Skeletal muscle cell (primary cell): ENCODE data around the gene EYS.
"Not testable (repeated sequence)": the region's sequence is repeated elsewhere in the genome, so short reads cannot be mapped to it uniquely, and the experiment has no call there.

Source experiments
- DNase-seq: peaks from one replicate; pipeline ENCODE4 v3.0.0-alpha.2; 2010; ENCODE audit warnings: low read depth
- H3K4me3 ChIP-seq: 2 replicates; pipeline ENCODE4 v1.5.1; 2011; ENCODE audit warnings: low read depth, mild to moderate bottlenecking, control low read depth, low read length, moderate library complexity

Gene EYS

DNA sequence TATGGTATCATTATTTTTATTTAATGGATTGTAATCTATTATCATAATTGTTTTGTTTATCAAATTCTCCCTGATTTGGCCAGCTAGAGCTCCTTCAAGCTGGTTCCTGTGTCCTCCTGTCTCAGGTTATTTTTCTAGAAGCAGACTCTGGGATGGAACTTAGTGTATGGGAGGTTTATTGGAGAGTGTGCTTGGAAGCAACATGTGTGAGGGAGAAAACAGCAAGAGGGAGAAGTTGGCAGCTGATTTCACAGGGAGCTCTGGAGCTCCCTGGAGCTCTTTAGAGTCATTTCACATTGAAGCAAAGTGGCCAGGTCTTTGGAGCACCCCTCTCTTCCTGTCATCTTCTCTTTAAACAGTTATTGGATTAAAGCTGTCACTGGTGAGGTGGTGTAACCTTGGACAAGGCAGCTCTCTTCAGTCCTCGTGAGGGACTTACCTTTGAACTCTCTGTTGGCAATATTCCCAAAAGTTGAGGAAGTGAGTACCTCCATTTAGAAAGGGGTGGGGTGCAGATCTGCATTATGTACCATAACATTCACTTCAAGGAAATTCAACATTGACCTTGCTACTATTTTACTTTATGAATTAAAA, 1967.8 kb downstream of the EYS start:
- no peak for DNase-seq
- H3K4me3 ChIP-seq, result no peak overlapping the region

DNA sequence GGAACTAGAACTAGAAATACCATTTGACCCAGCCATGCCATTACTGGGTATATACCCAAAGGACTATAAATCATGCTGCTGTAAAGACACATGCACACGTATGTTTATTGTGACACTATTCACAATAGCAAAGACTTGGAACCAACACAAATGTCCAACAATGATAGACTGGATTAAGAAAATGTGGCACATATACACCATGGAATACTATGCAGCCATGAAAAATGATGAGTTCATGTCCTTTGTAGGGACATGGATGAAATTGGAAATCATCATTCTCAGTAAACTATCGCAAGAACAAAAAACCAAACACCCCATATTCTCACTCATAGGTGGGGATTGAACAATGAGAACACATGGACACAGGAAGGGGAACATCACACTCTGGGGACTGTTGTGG, 1968.8 kb downstream of the EYS start:
- not testable (repeated sequence) for DNase-seq, H3K4me3 ChIP-seq

DNA sequence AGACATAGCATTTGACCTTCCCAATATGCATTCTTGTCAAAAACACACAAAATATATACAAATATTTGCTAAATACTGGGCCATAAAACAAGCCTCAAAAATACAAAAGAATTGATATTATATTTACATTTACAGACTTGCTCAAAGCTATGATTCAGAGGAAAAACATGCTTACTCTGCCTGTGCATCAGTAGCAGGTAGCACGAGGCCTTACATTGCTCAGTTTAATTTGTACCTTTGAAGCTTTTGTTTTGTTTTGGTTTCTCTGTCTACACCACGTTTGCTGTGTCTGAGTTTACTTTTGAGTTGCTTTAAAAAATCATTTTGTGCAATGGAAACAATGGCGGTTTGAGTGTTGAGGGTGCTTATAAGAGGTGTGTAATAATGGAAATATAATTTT, 1972.1 kb downstream of the EYS start:
- DNase-seq, result no peak
- no peak overlapping the region for H3K4me3 ChIP-seq

DNA sequence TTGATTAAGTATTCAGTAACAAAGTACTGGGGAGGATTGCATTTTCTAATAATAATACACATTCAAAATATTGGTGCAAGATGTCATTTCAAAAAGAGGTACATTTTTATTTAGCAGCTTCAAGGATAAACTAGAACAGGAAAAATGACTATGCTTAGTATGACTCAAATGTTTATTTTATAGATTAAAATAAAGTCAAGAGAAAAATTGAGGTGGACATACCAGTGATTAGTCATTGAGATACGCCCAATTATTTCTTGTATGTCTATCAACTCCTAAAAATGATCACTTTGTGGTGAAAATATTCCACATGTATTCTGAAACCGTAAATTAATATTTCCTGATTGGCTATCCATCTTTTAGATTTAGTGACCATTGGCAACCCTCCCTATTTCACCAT, 1974.7 kb downstream of the EYS start:
- DNase-seq, result no peak
- no peak overlapping the region for H3K4me3 ChIP-seq

DNA sequence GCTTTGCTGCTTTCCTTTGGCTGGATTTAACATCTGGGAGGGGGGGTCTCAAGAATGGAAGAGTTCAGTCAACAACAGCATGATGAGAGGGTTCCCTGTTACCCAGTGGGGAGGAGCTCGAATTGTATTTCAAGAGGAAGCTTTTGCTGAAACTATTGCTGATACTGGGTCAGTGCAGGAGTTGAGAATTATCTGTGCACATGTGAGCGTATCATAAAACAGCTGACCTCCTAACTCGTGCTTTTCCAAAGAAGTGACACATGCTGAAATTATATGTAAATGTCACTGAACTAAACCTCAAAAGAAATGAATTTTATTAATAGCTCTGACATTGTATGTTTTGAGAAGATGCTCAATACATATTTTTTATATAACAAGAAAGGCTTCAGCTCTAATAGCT, 1975.1 kb downstream of the EYS start:
- no peak overlapping the region for H3K4me3 ChIP-seq
- DNase-seq, result no peak

DNA sequence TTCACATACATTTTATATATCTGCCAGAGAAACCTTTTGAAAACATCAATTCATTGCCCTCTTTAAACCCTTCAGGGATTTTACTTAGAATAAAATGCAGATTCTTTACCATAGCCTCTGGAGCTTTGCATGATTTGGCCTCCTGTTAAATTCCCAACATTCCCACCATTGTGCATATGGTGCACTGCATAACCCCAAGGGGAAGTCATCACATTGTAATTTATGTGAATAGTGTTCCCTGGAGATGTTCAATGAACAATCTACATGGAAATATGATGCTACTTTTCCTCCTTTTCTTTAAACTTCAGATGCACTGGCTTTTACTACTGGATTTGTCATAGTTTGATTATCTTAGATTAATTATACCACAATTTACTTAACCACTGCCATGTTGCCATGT, 1976.7 kb downstream of the EYS start:
- no peak overlapping the region for H3K4me3 ChIP-seq
- DNase-seq, result peak; percentile 33

DNA sequence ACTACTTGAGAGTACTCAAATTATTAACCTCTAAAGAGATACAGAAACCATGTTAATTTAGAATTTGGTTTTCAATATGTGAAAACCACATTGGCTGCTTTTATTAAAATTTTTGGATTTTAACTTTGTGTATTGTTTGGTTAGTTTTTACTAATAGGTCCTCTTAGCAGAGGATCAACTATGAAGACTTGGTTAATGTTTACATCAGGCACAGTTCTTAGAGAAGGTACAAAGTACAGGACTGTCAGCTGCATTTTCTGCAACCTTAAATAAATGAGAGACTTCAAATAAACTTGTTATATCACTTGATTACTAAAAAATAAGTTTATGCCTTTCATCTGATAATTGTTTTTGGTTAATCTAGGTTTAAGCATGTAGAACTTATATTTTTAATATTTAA, 1982.3 kb downstream of the EYS start:
- DNase-seq, result no peak
- no peak overlapping the region for H3K4me3 ChIP-seq

DNA sequence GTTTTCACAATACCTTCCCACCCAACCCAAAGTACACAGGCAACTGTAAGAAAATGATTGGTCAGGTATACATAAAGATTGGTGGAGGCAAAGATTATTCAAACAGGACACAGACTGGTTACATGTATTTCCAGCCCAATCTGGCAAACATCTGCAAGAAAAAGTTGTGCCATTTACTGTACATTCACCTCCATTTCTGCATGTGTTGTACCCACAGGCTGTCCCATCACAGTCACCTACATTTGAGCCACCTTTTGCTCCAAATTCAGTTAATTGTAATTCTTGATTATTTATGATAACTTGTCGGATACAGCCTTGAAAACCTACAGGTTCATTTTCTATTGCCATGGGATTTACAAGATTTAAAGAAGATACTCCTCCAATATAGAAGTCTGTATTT, 1985.8 kb downstream of the EYS start:
- no peak overlapping the region for H3K4me3 ChIP-seq
- DNase-seq, result no peak

DNA sequence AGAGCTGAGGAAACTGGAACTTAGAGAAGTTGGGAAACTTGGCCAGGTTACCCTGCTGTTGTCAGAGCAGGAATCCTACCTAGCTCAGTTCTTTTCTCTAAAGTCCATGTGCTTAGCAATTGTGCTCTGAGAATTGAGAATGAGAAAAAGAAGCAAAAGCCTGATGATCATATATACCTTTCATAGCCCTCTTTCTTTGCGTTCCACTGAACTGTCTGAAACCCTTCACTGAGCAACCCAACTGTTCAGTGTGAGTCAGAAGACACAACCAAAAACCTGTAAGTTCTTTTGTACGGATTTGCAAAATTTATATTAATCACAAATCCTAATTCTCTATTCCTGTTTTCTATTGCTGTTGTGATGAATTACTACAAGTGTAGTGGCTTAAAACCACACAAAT, 1990.9 kb downstream of the EYS start:
- no peak overlapping the region for H3K4me3 ChIP-seq
- DNase-seq, result no peak

DNA sequence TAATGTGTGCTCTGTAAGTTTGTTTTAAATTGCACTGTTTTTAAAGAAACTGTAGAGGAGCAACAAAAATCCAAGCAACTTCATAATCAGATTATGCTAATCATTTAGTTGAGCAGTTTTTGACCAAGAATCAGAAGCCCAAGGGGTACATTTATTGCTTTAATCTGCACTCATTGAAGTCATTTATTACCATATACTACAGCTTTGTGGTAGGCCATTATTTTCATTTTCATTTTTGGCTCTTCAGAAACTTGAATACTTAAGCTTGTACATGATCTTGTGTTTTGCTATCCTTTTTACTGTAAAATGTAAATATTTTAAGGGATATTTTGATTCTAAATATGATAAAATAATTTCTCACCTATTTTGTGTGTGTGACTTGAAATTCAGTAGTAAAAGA, 1992.9 kb downstream of the EYS start:
- no peak for DNase-seq
- no peak overlapping the region for H3K4me3 ChIP-seq

DNA sequence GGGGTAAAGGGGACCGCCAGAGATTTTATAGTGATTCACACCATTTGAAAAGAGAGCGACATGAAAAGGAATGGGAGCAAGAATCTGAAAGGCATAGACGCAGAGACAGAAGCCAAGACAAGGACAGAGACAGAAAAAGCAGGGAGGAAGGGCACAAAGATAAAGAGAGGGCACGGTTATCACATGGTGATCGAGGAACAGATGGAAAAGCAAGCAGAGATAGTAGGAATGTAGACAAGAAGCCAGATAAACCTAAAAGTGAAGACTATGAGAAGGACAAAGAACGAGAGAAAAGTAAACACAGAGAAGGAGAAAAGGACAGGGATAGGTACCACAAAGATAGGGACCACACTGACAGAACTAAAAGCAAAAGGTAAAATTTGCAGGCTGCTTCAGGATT, 1993.7 kb downstream of the EYS start:
- DNase-seq, result no peak

DNA sequence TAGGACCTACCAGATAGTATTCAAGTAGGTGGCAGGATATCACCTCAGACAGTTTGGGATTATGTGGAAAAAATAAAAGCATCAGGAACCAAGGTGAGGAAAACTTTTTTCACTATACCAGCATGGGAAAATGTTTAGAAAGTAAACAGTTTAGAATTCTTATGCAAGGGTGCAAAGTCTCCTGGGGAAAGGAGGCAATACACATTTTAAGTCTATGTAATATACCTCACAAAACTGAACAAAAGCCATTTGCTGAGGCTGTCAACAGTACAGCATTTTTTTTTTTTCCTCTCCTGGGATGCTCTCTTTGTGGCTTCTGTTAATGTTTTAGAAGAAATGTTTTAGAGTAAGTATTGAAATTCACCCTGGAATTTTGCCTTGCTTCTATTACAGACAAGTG, 1997.9 kb downstream of the EYS start:
- no peak overlapping the region for H3K4me3 ChIP-seq
- DNase-seq, result no peak

More for the DNA sequence above, 1993.7 kb downstream of the EYS start:
- no peak overlapping the region for H3K4me3 ChIP-seq

DNA sequence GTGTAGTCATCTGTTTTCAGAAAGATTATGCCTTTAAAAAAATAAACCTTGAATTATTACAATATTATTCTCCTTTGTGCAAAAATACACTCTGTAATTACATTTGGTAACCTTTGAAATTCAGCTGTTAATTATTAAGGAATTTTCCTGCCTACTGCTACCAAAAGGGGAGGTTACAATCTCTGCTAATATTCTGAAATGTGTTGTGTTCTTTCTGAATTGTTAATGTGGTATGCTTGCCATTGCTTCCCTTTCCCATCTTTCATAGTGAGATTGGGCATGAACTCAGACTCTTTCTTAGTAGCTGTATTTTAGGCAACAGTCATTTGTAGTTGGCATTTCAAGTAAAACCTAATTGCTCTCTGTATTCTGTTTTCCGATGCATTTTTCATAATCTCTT, 1998.4 kb downstream of the EYS start:
- DNase-seq, result no peak
- no peak overlapping the region for H3K4me3 ChIP-seq

DNA sequence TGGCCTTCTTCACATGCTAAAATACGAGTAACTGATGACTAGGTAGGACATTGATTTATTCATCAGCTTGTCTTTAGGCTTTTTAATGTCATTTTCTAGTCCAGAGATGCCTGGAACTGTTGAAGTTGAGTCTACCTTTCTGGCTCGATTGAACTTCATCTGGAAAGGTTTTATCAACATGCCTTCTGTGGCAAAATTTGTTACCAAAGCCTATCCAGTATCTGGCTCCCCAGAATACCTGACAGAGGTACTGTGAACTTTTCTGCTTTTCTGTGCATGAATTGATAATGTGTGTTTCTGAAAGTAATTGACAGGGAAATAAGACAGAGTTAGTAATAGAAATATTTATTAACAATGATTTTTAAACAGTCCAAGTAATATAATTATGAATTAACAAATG, 2000.4 kb downstream of the EYS start:
- no peak overlapping the region for H3K4me3 ChIP-seq
- no peak for DNase-seq

DNA sequence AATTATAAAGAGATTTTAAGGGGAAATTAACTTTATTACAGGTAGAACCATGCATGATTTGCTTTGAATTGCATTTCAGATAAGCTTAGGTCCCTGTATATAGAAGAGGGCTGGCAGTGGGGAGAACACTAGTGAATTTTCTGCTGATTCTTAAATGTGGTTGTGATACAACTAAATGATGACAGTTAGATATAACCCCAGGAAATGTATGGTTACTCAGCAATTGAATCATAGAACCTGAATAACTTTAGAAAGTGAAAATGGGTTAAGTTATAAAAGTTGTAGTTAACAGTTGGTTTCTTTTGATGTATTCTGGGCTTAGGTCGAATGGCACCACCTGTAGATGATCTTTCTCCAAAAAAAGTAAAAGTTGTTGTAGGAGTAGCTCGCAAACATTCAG, 2001.3 kb downstream of the EYS start:
- DNase-seq, result no peak
- no peak overlapping the region for H3K4me3 ChIP-seq

DNA sequence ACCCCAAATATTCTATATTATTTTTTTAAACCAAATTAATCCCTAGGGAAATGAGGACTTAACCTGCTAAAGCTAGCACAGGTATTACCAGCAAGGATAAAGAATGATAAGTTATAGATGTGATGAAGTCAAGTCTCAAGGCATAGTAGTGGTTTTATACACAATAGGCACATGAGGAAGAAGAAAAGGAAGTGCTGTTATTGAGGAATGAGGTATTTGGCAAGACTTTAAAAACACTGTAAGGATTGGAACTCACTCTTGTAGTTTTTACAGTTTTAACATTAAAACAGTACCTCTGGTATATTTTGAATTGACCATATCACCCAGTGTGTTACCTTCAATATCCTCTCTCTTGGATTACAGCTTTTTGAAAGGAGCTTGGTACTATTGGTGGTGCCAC, 2016.8 kb downstream of the EYS start:
- DNase-seq, result no peak
- no peak overlapping the region for H3K4me3 ChIP-seq

DNA sequence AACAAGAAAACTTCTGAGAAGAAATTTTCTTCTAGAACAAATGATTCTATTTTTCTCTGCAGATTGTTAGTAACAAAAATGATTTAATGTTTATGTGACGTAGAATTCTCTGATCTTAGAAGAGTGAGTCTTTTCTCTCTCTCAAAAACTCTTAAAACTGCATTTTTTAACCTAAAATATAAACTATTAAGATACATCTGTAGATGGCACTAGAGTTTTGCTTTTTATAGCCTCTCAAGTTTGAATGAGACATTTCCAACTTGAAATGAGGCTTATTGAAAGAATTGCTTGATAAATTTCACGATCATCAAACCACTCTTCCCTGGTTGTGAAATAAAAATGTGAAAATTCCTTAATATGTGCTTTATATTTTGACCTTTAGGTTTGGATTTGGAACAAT, 2017.6 kb downstream of the EYS start:
- DNase-seq, result no peak
- H3K4me3 ChIP-seq, result no peak overlapping the region

DNA sequence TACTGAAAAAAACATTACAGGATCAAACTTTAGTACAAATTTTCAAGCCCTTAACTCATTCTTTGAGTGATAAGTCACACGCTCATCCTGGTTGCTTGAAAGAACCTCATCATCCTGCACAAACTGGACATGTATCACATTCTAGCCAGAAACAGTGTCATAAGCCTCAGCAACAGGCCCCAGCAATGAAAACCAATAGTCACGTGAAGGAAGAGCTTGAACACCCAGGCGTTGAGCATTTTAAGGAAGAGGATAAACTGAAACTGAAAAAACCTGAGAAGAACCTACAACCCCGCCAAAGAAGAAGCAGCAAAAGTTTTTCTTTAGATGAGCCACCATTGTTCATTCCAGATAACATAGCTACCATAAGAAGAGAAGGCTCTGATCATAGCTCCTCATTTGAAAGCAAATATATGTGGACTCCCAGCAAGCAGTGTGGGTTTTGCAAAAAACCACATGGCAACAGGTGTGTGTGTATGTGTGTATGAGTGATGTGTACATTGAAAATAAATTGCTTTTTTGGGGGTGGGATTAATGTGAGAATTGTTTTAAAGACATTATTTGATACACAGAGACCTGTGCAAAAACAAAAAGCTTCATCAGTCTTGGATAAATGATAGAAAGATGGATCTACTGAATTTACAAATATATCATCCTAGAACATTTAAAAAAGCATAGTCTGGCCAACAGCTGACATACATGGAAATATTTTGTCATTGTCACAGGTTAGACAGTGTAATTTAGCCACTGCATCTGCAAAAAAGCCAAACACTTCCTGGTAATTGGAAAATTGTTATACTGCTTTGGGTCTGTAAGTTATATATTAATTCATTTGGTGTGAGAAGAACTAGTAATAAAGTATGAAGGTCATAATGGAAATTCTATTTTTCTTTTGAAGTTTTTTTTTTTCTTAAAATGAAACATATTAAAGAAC, 2021.3 kb downstream of the EYS start:
- no peak for DNase-seq
- no peak overlapping the region for H3K4me3 ChIP-seq

DNA sequence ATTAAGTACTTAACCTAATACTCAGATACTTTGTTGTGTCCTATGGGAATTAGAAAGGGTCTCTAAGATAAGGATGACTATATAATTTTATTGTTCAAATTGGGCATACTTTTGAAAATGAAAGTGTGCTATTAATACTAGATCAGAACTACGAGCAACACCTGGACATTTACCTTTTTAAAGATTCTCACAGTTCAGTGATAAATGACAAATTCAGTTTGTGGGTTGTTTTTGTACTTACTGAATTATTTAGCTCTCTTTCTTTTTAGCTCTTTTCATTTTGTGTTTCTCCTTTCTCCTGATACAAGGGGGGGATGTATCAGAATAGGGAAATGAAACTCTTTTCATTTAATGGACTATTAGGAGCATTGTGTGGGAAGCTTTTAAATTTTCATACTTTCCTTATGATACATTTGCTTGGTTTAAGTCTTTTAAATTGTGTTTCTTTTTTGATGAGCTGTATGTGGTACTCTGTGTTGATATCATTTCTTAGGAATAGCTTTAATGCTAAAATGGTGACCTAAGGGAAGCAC, 2023.9 kb downstream of the EYS start:
- no peak overlapping the region for H3K4me3 ChIP-seq
- DNase-seq, result no peak

DNA sequence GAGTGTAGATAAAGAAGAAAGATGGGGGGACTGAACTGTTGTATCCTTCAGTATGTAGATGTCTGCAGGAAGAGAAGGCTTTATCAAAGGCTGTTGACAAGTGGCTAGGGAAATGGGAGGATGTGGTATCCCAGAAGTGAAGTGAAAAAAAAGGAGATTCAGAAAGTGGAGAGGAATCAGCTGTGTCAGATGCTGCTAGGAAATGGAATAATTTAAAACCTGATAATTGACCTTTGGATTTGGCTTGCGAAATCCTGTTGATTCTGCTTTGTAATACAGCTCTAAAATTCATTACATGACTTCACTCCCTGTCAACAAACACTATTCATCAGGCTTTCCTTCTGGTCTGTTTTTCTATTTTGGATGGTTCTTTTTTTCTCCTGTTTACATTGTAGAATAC, 2029.7 kb downstream of the EYS start:
- no peak overlapping the region for H3K4me3 ChIP-seq
- DNase-seq, result peak; percentile 27
